D721Med (cell line): ENCODE measurements around the gene PROSER2.

ENCODE experiments used
- DNase-seq: peaks from one replicate; pipeline ENCODE4 v3.0.0; 2011; ENCODE audit warnings: low spot score; ENCODE audit not compliant: insufficient read length
- FAIRE-seq: peaks from 2 replicates; lab custom pipeline; 2011; peaks lifted over from hg19 to GRCh38; lab: Jason Lieb, UNC
- TF ChIP-seq, protein P1 (sequence below): IDR thresholded peaks from 2 replicates; pipeline ENCODE4 v1.5.1; 2012; ENCODE audit warnings: mild to moderate bottlenecking, control low read depth; ENCODE audit not compliant: insufficient read depth; ENCODE audit errors: missing control alignments

The PROSER2 gene

DNA sequence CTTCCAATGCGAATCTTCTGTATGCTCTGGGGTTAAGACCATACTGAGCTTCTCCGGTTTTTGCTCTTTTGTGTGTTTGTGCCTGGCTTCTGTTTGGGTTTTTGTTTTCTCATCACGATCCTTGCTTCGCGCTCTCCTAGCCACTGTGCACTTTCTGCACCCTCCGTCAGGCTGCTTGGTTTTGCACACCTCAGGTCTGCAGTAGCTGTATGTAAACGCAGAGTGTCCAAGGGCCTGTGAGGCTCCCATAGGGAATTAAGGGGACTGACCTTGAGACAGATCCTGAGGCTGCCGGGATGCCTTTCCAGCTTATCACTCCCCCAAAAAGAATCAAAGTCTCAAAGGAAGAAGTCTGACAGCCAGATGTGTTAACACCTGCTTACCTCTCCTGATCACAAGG, 95.2 kb downstream of the PROSER2 start:
- DNase-seq: no peak
- TF ChIP-seq, protein P1, sequence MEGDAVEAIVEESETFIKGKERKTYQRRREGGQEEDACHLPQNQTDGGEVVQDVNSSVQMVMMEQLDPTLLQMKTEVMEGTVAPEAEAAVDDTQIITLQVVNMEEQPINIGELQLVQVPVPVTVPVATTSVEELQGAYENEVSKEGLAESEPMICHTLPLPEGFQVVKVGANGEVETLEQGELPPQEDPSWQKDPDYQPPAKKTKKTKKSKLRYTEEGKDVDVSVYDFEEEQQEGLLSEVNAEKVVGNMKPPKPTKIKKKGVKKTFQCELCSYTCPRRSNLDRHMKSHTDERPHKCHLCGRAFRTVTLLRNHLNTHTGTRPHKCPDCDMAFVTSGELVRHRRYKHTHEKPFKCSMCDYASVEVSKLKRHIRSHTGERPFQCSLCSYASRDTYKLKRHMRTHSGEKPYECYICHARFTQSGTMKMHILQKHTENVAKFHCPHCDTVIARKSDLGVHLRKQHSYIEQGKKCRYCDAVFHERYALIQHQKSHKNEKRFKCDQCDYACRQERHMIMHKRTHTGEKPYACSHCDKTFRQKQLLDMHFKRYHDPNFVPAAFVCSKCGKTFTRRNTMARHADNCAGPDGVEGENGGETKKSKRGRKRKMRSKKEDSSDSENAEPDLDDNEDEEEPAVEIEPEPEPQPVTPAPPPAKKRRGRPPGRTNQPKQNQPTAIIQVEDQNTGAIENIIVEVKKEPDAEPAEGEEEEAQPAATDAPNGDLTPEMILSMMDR: no peak
- no peak for FAIRE-seq

DNA sequence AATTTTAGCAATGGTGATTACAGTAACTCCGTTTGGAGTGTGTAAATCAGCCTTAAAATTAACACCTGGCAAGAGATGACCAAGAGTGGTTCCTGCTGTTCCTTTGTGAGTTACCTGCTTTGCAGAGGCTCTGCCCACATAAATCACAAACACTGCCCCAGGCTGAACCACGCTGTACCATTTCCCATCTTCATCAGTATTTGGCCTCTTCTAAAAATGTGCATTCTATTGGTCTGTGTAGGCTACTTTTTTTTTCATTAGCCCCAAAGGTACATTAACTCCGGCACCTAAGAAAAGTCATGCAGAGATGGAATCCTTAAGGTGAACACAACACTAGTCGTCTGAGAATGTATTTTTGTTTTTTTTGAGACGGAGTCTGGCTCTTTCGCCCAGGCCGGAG, 96.1 kb downstream of the PROSER2 start:
- no peak for FAIRE-seq
- TF ChIP-seq, protein P1: no peak
- DNase-seq: no peak
